ENCODE measurements around the gene ZNF679.

DNA sequence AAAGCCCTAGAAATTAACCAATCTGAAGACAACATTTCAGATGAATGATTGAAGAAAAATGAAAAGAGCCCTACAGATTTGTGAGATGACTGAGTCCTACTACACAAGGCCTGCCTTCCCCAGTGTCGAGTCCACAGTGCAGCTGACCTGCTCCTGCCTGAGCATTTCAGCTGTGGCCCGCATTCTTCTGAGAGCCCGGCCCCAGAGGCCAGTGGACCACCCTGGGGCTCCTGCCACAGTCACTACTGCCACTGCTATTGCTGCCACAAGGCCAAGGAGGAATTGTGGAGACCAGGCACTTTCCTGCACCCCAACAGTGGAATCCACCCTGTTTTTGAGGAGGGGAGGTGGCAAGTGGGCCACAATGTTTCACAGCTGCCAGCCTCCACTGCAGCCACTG is 40.9 kb upstream of the ZNF679 start:
- TF ChIP-seq, protein P1, sequence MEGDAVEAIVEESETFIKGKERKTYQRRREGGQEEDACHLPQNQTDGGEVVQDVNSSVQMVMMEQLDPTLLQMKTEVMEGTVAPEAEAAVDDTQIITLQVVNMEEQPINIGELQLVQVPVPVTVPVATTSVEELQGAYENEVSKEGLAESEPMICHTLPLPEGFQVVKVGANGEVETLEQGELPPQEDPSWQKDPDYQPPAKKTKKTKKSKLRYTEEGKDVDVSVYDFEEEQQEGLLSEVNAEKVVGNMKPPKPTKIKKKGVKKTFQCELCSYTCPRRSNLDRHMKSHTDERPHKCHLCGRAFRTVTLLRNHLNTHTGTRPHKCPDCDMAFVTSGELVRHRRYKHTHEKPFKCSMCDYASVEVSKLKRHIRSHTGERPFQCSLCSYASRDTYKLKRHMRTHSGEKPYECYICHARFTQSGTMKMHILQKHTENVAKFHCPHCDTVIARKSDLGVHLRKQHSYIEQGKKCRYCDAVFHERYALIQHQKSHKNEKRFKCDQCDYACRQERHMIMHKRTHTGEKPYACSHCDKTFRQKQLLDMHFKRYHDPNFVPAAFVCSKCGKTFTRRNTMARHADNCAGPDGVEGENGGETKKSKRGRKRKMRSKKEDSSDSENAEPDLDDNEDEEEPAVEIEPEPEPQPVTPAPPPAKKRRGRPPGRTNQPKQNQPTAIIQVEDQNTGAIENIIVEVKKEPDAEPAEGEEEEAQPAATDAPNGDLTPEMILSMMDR (IDR thresholded peaks at IDR 0.05), result no peak
- TF ChIP-seq POLR2A (IDR thresholded peaks at IDR 0.05), result no peak

Measured in ovary (tissue), 3 donors.